Small intestine (tissue), 7 donors: Measurements from ENCODE around the gene MPL. TPM values are rescaled to one million over a fixed set of nuclear protein-coding genes. Genes with fewer than 3 reads are reported as not detected.

ENCODE experiments used
- DNase-seq, 2 donors: peaks; one replicate each; pipeline versions ENCODE4 v3.0.0 to v3.0.0-alpha.2; 2013
- FAIRE-seq: peaks from 2 replicates; lab custom pipeline; 2012; peaks lifted over from hg19 to GRCh38; lab: Jason Lieb, UNC
- H3K27ac ChIP-seq, 3 donors: one replicate each; pipeline ENCODE4 v1.5.1; 2013; ENCODE audit warnings: low read length in 2 of 3, mild to moderate bottlenecking in 2 of 3, control low read depth in 1 of 3, inconsistent platforms in 1 of 3, low read depth in 1 of 3, moderate library complexity in 1 of 3
- H3K27me3 ChIP-seq, 3 donors: one replicate each; pipeline ENCODE4 v1.6.1; 2013; ENCODE audit warnings: low read length in 3 of 3, inconsistent platforms in 1 of 3; ENCODE audit not compliant: control insufficient read depth in 3 of 3, insufficient read depth in 3 of 3
- H3K36me3 ChIP-seq, 3 donors: one replicate each; pipeline ENCODE4 v1.6.1; 2013; ENCODE audit warnings: low read length in 3 of 3, inconsistent platforms in 1 of 3, low read depth in 1 of 3, mild to moderate bottlenecking in 1 of 3, moderate library complexity in 1 of 3; ENCODE audit not compliant: control insufficient read depth in 3 of 3, insufficient read depth in 2 of 3
- H3K4me1 ChIP-seq, 3 donors: one replicate each; pipeline ENCODE4 v1.6.1; 2013; ENCODE audit warnings: low read length in 2 of 3, inconsistent platforms in 1 of 3, low read depth in 1 of 3, mild to moderate bottlenecking in 1 of 3, moderate library complexity in 1 of 3; ENCODE audit not compliant: control insufficient read depth in 3 of 3, insufficient read depth in 2 of 3
- H3K4me3 ChIP-seq, 3 donors: one replicate each; pipeline ENCODE4 v1.5.1; 2013; ENCODE audit warnings: low read length in 3 of 3, control low read depth in 1 of 3, inconsistent platforms in 1 of 3, low read depth in 1 of 3, mild to moderate bottlenecking in 1 of 3, moderate library complexity in 1 of 3
- H3K9me3 ChIP-seq, 2 donors: one replicate each; pipeline ENCODE4 v1.6.1; 2013; ENCODE audit warnings: low read depth in 1 of 2, low read length in 1 of 2; ENCODE audit not compliant: control insufficient read depth in 2 of 2, insufficient read depth in 1 of 2
- WGBS, 3 donors: extraction: QIAGEN DNeasy Blood & Tissue Kit; methylation state at CpG; one replicate each; pipeline ENCODE4 v1.1.7; 2013; 5-methylcytosine and 5-hydroxymethylcytosine counted together
- polyA plus RNA-seq, 4 donors: library from polyadenylated mRNA; stranded (reverse) in 3 of 4; unstranded in 1 of 4; fragments of 200-250 nt in 3 of 4; fragments of 120-200 nt in 1 of 4; gene quantifications; one replicate each; pipeline versions ENCODE4 v1.2.1 to v1.2.3, GENCODE V29; 2013
- donor health status: healthy with polysubstance abuse.
- donor health status: control.
- donor health status: control.
- donor health status: Bipolar disorder and iron deficiency.
- donor health status: healthy.

The MPL gene
- polyA plus RNA-seq, 4 donors = 0.16 TPM; not detected in 3

GRCh38 chr1:43402089-43402865, 64.7 kb downstream of the MPL start:
- WGBS, 3 donors = 85 to 90% (median 89%) methylated on average over 6 of the region's 6 CpGs
- Histone ChIP-seq H3K4me3 (no peak overlapping the region), H3K27me3 (no peaks in the 10 kb centered on the region), H3K9me3 (no peaks in the 10 kb centered on the region), H3K27ac (no peak overlapping the region), H3K36me3 (peaks cover 11 to 33% (median 16%) of the 10 kb centered on the region in 3 donors), H3K4me1 (peaks cover 3 to 20% (median 5%) of the 10 kb centered on the region in 3 donors)
- FAIRE-seq (no peak), DNase-seq (peak in 1 of 2 donors; percentile 13)

Other genes starting within 250 kb of the MPL start
- 10 to 100 TPM; 31.3 to 78.6 (median 44.5) TPM for gene EBNA1BP2, start 165.5 kb upstream of the MPL start, polyA plus RNA-seq
- under 1 TPM in 2 of 4 donors, not detected in 2; 0.03 to 0.31 TPM for gene CFAP57, start 165.5 kb upstream of the MPL start, polyA plus RNA-seq
- gene TMEM125, start 67.8 kb upstream of the MPL start, polyA plus RNA-seq = 10 to 100 TPM; 38.3 to 94.3 (median 68.5) TPM
- gene C1orf210, start 52.2 kb upstream of the MPL start, polyA plus RNA-seq = 10 to 100 TPM; 24.7 to 69.8 (median 55.9) TPM
- 10 to 100 TPM in 2 of 4 donors, under 1 TPM in 2; 0.45 to 27.3 (median 6.2) TPM for gene TIE1, start 36.8 kb upstream of the MPL start, polyA plus RNA-seq
- gene CDC20, start 21.2 kb downstream of the MPL start, polyA plus RNA-seq = 10 to 100 TPM in 2 of 4 donors, 1 to 10 TPM in 2; 3.8 to 62.2 (median 14.0) TPM
- gene ELOVL1, start 30.2 kb downstream of the MPL start, polyA plus RNA-seq = 100 to 1,000 TPM in 1 of 4 donors, 10 to 100 TPM in 3; 60.6 to 105 (median 71.1) TPM
- 10 to 100 TPM; 36.5 to 40.3 (median 37.7) TPM for gene MED8, start 52.0 kb downstream of the MPL start, polyA plus RNA-seq
- 10 to 100 TPM in 3 of 4 donors, 1 to 10 TPM in 1; 8.9 to 23.7 (median 19.0) TPM for gene SZT2, start 52.1 kb downstream of the MPL start, polyA plus RNA-seq
- gene HYI, start 116.1 kb downstream of the MPL start, polyA plus RNA-seq = 100 to 1,000 TPM in 2 of 4 donors, 10 to 100 TPM in 2; 42.6 to 234 (median 139) TPM
- gene PTPRF, start 193.1 kb downstream of the MPL start, polyA plus RNA-seq = 100 to 1,000 TPM in 1 of 4 donors, 10 to 100 TPM in 3; 77.0 to 255 (median 83.2) TPM